Thyroid gland (tissue), 4 donors: ENCODE results near the gene TPBGL. TPM values are rescaled to one million over a fixed set of nuclear protein-coding genes. Genes with fewer than 3 reads are reported as not detected.

Experiments used
- DNase-seq, 2 donors: peaks; one replicate each; pipeline ENCODE4 v3.0.0-alpha.2; 2019
- H3K27ac ChIP-seq, 3 donors: fragments of 200-600 bp; sonication (generic); 1 replicate in 2 of 3; 2 replicates in 1 of 3; pipeline ENCODE4 v1.5.1; 2016 to 2019; ENCODE audit warnings: mild to moderate bottlenecking in 1 of 3, moderate library complexity in 1 of 3
- H3K27me3 ChIP-seq: fragments of 200-600 bp; sonication (generic); one replicate; pipeline ENCODE4 v1.5.1; 2019
- H3K36me3 ChIP-seq, 2 donors: fragments of 200-600 bp; sonication (generic); one replicate each; pipeline ENCODE4 v1.5.1; 2016 to 2019
- H3K4me1 ChIP-seq, 2 donors: fragments of 200-600 bp; sonication (generic); one replicate each; pipeline ENCODE4 v1.5.1; 2017 to 2019
- H3K4me3 ChIP-seq, 3 donors: fragments of 200-600 bp; sonication (generic); replicated peaks in 1 of 3; 1 replicate in 2 of 3; 2 replicates in 1 of 3; pipeline ENCODE4 v1.5.1; 2016; ENCODE audit warnings: mild to moderate bottlenecking in 1 of 3
- H3K9me3 ChIP-seq: fragments of 200-600 bp; sonication (generic); one replicate; pipeline ENCODE4 v1.5.1; 2017
- POLR2A ChIP-seq, 2 donors: fragments of 450-650 bp; IDR thresholded peaks; one replicate each; pipeline ENCODE4 v1.6.1; 2017; ENCODE audit warnings: antibody characterized with exemption in 2 of 2, mild to moderate bottlenecking in 2 of 2, moderate library complexity in 1 of 2
- WGBS, 2 donors: methylation state at CpG; one replicate each; pipeline ENCODE4 v1.1.5; 2017; 5-methylcytosine and 5-hydroxymethylcytosine counted together
- intact Hi-C: fragments of 100-400 bp; cut with DNase I; formaldehyde crosslinking; loops from one replicate; pipeline ENCODE4 v1.15.1; 2023
- total RNA-seq, 4 donors: library from RNA; depleted of rRNA; stranded (reverse); fragments of >200 nt; gene quantifications; one replicate each; pipeline ENCODE4 v1.2.3, GENCODE V29; 2016
- TF ChIP-seq, protein P1 (sequence below), 6 experiments: fragments of 200-600 bp in 3 of 6; fragments of 450-650 bp in 3 of 6; sonication (generic) in 3 of 6; IDR thresholded peaks; one replicate each; pipeline ENCODE4 v1.5.1; 2016 to 2019; ENCODE audit warnings: antibody characterized with exemption in 6 of 6, mild to moderate bottlenecking in 2 of 6, inconsistent platforms in 1 of 6, moderate library complexity in 1 of 6

Gene TPBGL
- total RNA-seq, 4 donors from 2014 or later, result 0.67 to 0.89 (median 0.79) TPM; not detected in 1

DNA sequence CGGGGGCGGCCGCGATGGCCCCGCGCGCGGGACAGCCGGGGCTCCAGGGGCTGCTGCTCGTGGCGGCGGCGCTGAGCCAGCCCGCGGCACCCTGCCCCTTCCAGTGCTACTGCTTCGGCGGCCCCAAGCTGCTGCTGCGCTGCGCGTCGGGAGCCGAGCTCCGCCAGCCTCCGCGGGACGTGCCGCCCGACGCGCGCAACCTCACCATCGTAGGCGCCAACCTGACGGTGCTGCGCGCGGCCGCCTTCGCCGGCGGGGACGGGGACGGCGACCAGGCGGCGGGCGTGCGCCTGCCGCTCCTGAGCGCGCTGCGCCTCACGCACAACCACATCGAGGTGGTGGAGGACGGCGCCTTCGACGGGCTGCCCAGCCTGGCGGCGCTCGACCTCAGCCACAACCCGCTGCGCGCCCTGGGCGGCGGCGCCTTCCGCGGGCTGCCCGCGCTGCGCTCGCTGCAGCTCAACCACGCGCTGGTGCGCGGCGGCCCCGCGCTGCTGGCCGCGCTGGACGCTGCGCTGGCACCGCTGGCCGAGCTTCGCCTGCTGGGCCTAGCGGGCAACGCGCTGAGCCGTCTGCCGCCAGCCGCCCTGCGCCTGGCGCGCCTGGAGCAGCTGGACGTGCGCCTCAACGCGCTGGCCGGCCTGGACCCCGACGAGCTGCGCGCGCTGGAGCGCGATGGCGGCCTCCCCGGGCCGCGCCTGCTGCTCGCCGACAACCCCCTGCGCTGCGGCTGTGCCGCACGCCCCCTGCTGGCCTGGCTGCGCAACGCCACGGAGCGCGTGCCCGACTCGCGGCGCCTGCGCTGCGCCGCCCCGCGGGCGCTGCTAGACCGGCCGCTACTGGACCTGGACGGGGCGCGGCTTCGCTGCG is 697 bp downstream of the TPBGL start:
- peak; percentile 77 to 81 for DNase-seq

DNA sequence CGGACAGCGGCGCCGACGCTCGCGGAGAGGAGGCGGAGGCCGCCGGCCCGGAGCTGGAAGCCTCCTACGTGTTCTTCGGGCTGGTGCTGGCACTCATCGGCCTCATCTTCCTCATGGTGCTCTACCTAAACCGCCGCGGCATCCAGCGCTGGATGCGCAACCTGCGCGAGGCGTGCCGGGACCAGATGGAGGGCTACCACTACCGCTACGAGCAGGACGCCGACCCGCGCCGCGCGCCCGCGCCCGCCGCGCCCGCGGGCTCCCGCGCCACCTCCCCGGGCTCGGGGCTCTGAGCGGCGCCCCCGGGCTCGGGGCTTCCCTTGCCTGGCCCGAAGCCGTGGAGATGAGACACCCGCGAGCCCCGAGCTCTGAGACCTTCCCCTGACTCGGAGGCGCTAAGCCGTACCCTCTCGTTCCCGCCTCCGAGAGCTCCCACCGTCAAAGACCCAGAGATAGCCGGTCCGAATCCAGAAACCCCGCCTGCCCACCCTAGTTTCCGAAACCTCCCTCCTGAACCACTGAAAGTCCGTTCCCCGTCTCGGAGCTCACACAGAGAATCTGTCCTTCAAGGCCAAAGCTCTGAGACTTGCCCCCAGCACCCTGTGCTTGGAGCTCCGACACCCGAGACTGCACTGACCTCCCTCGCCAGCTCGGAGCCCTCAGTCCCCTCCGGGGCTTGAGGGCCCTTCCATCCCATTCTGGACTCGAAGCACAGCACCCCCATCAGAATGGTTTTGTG is 1.5 kb downstream of the TPBGL start:
- H3K4me1 ChIP-seq, result peaks cover 9 to 15% of the 10 kb centered on the region in 2 donors
- H3K36me3 ChIP-seq, result no peaks in the 10 kb centered on the region
- intact Hi-C loops, result loop anchor here (10.0 kb wide), 1 partner anchor 217 kb away; no protein-coding TSS in a partner anchor
- no peaks in the 10 kb centered on the region for H3K27me3 ChIP-seq
- H3K4me3 ChIP-seq, result peak overlapping the region in 1 of 3 donors; percentile 23
- DNase-seq, result no peak
- TF ChIP-seq POLR2A (IDR thresholded peaks at IDR 0.05), result no peak
- TF ChIP-seq, protein P1, sequence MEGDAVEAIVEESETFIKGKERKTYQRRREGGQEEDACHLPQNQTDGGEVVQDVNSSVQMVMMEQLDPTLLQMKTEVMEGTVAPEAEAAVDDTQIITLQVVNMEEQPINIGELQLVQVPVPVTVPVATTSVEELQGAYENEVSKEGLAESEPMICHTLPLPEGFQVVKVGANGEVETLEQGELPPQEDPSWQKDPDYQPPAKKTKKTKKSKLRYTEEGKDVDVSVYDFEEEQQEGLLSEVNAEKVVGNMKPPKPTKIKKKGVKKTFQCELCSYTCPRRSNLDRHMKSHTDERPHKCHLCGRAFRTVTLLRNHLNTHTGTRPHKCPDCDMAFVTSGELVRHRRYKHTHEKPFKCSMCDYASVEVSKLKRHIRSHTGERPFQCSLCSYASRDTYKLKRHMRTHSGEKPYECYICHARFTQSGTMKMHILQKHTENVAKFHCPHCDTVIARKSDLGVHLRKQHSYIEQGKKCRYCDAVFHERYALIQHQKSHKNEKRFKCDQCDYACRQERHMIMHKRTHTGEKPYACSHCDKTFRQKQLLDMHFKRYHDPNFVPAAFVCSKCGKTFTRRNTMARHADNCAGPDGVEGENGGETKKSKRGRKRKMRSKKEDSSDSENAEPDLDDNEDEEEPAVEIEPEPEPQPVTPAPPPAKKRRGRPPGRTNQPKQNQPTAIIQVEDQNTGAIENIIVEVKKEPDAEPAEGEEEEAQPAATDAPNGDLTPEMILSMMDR (IDR thresholded peaks at IDR 0.05), result no peak
- WGBS, 2 donors, result 28 to 43% methylated on average over 6 to 7 of the region's 72 CpGs
- no peaks in the 10 kb centered on the region for H3K9me3 ChIP-seq
- no peak overlapping the region for H3K27ac ChIP-seq

More for the DNA sequence above, 697 bp downstream of the TPBGL start:
- 2% methylated on average over 29 of the region's 140 CpGs; no CpG with 5 or more reads in 1 of the 2 donors for WGBS, 2 donors
- peaks cover 9 to 15% of the 10 kb centered on the region in 2 donors for H3K4me1 ChIP-seq
- H3K27me3 ChIP-seq, result no peaks in the 10 kb centered on the region
- TF ChIP-seq, protein P1 (IDR thresholded peaks at IDR 0.05), result peak in 4 of 6 experiments; percentile 81 to 100 (median 99)
- TF ChIP-seq POLR2A (IDR thresholded peaks at IDR 0.05), result no peak
- no peak overlapping the region for H3K27ac ChIP-seq
- no peaks in the 10 kb centered on the region for H3K36me3 ChIP-seq
- intact Hi-C loops, result loop anchor here (10.0 kb wide), 1 partner anchor 216 kb away; no protein-coding TSS in a partner anchor
- H3K4me3 ChIP-seq, result peak overlapping the region in 1 of 3 donors; percentile 27
- H3K9me3 ChIP-seq, result no peaks in the 10 kb centered on the region

GRCh38 chr11:75242722-75243600 is 2.4 kb downstream of the TPBGL start:
- no peak for DNase-seq
- 82 to 83% methylated on average over 15 to 16 of the region's 16 CpGs for WGBS, 2 donors
- TF ChIP-seq, protein P1 (IDR thresholded peaks at IDR 0.05), result no peak
- no peak for TF ChIP-seq POLR2A (IDR thresholded peaks at IDR 0.05)
- Histone ChIP-seq H3K36me3 (no peaks in the 10 kb centered on the region), H3K27me3 (no peaks in the 10 kb centered on the region), H3K27ac (no peak overlapping the region), H3K4me3 (no peak overlapping the region), H3K9me3 (no peaks in the 10 kb centered on the region), H3K4me1 (peaks cover 9 to 15% of the 10 kb centered on the region in 2 donors)
- intact Hi-C loops, result loop anchor here (10.0 kb wide), 1 partner anchor 218 kb away; no protein-coding TSS in a partner anchor

- 61 to 65% methylated on average over 10 of the region's 10 CpGs for WGBS, 2 donors
- TF ChIP-seq, protein P1 (IDR thresholded peaks at IDR 0.05), result no peak
- no peak for TF ChIP-seq POLR2A (IDR thresholded peaks at IDR 0.05)
- Histone ChIP-seq H3K4me1 (peaks cover 9 to 15% of the 10 kb centered on the region in 2 donors), H3K36me3 (no peaks in the 10 kb centered on the region), H3K27ac (no peak overlapping the region), H3K4me3 (no peak overlapping the region), H3K27me3 (no peaks in the 10 kb centered on the region), H3K9me3 (no peaks in the 10 kb centered on the region)
- intact Hi-C loops, result loop anchor here (10.0 kb wide), 1 partner anchor 219 kb away; no protein-coding TSS in a partner anchor
- no peak for DNase-seq
Observed at GRCh38 chr11:75244052-75244814, 3.7 kb downstream of the TPBGL start.
